Measurements from ENCODE around the gene TMEM82.
A peak's percentile ranks its signal among the peaks of the same experiment; 100 is the strongest.

Gene TMEM82

DNA sequence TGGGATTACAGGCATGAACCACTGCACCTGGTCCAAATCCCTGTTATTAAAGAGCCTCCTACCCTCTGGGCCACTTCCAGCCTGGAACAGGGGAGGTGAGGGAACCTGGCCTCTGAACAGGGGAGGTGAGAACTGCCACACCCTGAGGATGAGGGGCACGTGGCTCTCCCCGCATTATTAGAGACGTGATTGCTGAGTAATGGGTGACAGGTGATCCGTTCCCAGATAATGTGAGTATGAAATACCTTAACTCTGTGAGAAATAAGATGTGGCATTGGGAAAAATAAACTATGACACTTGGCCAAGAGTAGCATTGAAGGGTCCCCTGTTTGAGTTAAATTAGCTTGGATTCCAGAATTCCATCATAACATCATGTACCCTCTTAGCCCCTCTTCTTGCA, 19.9 kb upstream of the TMEM82 start:
- DNase-seq: no peak

DNA sequence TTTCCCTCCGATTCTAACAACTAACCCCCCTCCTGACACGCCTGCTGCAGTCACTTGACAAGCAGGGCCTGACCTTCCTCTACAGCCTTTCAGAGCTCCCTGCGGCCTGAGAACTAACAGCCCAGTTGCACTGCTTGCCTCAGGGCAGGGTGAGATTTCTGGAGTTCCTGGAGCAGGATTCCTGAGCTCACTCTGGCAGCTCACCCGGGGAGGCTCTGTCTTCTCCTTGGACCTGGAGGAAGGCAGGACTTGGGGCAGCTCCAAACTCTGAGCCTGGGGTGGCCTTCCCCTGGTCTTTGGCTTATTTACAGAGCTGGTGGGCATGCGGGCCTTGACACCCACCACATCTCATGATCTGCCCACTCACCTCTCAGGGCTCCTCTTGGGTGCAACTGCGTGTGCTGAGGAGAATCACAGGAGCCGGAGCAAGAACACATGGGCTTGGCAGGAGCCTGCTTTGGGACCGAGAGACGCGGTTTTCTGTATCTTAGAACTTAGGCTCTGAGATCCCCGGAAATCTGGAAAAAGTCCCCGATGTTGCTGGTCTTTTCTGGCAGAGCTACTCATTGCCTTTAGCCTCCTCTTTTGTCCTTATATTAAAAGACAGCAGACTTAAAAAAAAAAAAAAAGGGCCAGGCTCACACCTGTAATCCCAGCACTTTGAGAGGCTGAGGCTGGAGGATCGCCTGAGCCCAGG, 19.3 kb upstream of the TMEM82 start:
- no peak for DNase-seq

DNA sequence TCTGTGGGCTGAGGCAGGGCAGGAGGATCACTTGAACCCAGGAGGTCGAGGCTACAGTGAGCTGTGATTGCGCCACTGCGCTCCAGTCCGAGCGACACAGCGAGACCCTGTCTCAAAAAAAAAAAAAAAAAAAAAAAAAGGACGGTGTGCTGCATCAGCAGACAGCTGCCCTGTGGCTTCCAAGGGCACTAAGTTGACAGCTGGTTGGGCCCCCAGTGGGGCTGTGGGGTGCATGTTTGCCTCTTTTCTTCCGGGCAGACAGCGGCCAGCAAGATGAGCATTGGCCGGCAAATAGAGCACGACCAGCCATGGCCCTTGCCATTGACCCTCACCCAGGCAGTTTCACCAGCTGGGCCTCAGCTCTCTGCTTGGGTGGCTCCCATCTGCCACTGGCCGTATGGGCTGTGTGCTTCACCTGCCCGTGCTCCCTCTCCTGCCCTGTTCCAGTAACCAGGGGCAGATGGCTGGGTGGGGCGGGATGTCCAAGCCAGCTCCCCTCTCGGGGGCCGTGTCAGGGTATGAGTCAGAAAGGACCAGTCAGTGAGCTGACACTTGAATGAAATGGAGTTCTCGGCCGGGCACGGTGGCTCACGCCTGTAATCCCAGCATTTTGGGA, 18.6 kb upstream of the TMEM82 start:
- peak; percentile 51 for DNase-seq

DNA sequence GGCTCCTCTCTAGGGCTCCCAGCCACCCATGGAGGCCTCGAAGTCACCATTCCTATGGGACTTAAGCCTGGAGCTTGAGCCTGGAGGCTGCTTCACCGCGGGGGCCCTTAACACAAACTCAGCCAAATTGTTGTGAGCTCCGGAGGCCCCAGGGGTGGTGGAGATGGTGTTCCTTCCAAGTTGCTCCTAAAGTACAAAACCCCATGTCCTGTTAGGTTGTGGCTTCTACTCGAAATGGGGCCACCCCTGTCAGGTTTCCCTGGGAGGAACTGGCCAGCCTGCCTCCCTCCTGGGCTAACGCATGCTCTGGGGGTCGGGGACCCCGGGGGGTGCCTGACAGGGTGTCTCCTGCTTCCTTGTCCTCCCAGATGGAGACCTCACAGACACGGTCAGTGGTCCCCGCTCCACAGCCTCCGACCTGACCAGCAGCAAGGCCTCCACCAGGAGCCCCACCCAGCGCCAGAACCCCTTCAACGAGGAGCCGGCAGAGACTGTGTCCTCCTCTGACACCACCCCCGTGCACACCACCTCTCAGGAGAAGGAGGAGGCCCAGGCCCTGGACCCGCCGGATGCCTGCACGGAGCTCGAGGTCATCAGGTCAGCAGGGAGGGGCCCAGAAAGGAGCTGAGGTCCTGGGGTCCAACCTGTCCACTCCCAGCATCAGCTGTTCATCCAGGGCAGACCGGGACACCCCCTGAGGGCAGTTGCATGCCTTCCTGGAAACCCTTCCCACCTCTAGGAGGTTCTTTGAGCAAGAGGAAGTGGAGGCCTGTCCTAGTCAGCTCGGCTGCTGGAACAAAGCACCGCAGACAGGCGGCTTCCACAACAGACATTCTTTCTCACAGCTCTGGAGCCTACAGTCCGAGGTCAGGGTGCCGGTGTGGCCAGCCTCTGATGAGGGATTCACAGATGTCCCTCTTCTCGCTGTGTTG, 17.1 kb upstream of the TMEM82 start:
- no peak for DNase-seq

DNA sequence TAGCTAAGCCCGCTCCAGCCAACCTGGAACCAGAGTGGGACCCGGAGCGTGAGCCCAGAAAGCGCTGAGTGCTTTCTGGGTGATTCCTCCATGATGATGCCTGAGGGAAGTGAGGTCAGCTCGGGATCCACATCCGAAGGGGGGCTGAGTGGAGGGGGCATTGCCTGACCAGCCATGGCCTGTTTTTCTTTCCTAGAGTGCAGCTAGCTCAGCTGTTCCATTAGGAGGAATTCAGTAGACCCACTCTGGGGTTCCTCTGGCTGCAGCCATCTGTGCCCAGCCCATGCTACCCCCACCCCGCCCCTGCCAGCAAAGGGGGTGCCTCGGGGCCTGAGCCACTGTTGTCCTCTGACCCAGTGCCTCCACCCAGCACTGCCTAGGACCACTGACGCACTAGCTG, 15.8 kb upstream of the TMEM82 start:
- DNase-seq: no peak

DNA sequence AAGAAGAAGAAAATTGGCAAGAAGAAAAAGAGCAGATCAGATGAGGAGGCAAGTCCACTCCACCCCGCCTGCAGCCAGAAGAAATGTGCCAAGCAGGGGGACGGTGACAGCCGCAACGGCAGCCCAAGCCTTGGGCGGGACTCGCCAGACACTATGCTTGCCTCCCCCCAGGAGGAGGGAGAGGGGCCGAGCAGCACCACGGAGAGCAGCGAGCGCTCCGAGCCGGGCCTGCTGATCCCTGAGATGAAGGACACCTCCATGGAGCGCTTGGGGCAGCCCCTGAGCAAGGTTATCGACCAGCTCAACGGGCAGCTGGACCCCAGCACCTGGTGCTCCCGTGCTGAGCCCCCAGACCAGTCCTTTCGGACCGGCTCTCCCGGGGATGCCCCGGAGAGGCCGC, 15.3 kb upstream of the TMEM82 start:
- no peak for DNase-seq

DNA sequence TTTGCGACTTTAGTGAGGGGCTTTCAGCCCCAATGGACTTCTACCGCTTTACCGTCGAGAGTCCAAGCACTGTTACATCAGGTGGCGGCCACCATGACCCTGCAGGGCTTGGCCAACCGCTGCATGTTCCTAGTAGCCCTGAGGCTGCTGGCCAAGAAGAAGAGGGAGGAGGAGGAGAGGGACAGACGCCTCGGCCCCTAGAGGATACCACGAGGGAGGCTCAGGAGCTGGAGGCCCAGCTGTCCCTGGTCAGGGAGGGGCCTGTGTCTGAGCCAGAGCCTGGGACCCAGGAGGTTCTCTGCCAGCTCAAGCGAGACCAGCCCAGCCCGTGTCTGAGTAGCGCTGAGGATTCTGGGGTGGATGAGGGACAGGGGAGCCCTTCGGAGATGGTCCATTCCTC, 14.9 kb upstream of the TMEM82 start:
- DNase-seq: no peak

DNA sequence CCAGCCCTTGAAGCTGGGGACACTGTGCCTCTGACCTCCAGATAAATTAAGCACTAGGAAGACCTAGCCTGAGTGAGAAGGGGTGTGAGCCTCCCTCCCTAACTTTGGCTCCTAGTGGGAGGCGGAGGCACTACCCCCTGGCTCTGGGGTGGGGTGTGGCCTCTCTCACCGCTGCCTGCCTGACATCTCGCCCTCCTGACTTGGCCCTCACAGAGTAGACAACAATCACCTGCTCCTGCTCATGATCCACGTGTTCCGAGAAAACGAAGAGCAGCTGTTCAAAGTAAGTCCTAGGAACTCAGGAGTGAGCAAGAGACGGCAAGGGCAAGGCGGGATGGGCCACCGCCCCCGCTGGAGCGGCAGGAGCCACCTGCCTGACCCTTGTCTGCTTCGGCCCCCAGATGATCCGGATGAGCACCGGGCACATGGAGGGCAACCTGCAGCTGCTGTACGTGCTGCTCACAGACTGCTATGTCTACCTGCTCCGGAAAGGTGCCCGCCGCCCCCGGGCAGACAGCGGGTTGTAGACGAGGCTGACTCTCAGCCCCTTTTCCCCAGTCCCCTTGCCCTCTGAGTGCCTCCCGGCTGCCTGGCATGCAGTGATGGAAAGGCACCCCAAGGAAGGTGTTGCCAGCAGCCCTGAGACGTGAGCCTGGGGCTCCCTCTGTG, 14.3 kb upstream of the TMEM82 start:
- DNase-seq: no peak

DNA sequence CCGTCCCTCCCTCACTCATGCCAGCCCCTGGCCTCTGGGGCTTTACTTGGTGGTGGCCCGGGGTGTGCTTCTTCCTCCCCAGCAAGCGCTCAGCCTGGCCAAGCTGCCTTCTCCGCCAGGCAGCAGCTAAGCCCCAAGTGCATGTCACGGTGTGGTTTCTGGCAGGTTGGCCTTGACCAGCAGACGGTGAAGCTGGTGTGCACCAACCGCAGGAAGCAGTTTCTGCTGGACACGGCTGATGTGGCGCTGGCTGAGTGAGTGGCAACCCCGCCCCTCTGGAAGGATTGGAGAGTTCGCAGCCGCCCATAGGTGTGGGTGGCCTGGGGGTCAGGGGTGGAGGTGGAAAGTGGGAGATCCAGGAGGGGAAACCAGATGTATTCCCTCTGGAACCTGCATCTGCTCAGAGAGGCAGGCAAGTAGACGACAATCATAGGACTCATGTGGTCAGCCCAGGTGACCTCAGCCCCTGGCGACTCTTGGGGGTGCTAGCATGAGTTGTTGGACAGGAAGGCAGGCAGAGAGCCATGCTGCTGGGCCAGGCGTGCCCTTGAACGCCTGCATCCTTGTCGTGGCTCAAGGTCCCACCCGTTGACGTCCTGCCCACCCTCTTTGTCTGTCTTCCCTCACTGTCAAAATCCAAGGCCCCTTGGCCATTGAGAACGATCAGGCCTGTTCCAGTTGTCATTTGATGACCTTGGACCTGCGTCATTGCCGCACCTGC, 13.2 kb upstream of the TMEM82 start:
- DNase-seq: no peak

DNA sequence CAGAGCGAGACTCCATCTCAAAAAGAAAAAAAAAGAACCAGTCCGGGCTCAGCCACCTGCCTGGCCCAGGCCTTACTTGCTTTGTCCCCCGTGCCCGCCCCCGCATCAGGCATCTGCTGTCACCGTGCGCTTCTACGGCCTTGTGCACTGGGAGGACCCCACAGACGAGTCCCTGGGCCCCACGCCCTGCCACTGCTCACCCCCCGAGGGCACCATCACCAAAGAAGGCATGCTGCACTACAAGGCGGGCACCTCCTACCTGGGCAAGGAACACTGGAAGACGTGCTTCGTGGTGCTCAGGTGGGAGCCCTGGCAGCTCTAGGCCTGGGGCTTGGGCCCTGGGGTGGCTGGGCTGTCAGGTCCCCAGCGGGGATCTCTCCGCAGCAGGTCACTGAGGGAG, 11.9 kb upstream of the TMEM82 start:
- DNase-seq: no peak

DNA sequence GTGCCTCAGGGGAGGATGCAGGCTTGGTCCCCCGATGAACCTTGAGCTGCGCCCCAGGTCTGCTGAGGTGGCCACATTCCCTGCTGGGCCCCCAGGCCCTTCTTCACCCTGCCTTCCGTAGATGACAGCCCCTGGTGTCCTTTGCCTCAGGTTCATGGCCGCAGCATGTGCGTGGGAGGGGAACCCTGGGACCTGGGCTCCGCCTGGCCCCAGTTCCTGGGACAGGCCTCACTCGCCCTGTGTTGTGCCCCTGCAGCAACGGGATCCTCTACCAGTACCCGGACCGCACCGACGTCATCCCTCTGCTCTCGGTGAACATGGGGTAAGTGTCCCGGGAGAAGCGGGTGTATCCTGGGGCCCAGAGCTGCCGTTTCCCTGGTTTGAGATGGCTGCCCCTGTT, 11.4 kb upstream of the TMEM82 start:
- no peak for DNase-seq

DNA sequence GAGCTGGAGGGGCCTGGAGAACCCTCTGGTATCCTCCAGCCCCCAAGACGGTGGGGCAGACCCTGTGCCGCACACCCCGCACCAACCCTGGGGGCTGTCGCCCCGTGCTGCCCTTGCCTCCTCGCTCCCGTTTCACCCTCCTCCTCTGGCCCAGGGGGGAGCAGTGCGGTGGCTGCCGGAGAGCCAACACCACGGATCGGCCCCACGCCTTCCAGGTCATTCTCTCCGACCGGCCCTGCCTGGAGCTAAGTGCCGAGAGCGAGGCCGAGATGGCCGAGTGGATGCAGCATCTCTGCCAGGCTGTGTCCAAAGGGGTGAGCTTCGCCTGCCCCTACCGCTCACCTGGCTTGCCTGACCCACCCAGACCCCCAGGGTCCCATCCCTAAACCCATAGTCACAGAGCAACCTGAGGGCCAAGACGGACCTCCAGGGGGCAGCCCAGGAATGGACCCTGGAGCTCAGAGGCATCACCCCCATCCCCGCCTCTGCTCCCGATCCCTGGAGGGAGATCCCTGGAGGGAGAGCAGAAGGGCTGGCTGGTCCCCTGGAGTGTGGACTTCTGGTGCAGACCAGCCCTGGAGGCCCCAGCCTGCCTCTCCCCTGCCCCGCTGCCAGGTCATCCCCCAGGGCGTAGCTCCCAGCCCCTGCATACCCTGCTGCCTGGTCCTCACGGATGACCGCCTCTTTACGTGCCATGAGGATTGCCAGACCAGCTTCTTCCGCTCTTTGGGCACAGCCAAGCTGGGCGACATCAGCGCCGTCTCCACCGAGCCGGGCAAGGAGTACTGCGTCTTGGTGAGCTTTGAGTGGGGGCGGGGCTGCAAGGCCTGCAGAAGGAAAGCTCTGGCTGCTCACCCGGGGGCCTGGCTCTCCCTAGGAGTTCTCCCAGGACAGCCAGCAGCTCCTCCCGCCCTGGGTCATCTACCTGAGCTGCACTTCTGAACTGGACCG, 10.3 kb upstream of the TMEM82 start:
- no peak for DNase-seq

DNA sequence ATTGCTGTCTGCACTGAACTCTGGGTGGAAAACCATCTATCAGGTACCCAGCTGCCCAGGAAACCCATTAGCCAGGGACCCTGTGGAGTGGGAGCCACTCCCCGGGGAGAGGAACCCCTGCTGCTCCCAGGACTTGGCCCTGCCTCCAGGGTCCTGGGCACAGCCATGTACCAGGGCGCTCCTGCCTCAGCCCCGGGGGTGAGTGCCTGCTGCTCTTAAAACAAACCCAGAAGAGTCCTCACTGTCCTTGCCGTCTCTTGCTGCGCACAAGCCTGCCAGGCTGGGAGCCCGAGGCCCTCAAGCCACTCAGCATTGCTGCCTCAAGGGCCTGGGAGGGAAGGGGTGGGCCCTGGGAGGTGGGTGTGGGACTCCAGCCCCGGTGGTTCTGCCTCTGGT, 9.6 kb upstream of the TMEM82 start:
- no peak for DNase-seq

DNA sequence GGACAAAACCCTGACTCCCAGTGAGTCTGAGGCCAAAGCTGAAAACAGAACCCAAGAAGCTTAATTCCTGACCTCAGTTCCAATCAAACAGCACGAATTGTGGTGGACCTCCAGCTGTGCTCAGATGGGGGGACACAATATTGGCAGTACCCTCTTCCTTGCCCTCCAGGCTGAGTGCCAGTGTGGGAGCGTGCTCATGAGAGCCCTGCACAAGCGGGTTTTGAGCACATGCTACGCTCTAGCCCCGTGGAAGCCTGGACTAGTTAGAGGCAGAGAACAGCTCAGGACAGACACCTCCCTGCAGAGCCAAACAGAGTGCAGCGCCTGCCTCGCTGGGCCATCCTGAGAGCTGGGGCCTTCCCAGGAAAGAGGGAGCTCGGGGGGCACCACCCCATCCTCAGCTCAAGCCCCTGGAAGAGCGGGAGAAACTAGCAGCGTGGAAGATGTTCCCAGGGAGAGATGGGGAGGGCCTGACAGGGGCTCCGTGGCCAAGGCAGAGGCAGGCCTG, 9.0 kb upstream of the TMEM82 start:
- no peak for DNase-seq

DNA sequence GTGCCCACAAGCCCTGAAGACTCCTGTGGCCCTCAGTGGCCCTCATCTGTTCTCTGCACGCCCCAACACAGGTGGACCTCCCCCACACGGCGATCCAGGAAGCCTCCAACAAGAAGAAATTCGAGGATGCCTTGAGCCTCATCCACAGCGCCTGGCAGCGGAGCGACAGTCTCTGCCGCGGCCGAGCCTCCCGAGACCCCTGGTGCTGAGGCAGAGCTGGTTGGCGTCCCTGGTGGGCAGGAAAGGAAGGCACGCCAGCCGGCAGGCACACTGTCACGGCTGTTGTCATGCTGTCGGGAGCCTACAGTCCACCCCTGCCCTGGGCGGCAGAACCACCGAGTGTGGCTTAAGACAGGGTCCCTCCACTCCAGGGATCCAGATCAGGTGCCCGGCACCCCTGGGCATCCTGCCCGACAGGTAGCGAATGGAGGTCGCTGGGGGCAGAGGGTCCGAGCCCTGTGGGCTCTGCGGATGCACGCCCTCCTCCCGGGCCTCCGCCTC, 8.5 kb upstream of the TMEM82 start:
- no peak for DNase-seq

DNA sequence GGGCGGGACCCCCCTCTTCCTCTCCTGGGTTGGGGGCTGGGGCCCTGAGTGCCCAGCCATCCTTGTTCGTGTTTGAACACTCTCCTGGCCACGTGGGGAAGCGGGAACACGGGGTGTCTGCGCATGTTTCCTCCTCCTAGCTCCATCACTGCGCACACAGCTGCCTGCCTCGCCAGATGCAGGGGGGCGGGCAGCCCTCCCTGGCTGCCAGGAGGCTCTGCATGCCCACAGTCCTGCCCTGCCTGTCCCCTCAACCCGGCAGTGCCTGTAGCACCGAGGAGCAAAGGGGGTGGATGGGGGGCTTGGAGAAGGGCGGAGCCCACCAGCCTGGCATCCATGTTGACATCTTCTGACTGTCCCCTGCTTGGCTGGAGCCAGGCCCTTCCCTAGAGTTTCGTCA, 8.0 kb upstream of the TMEM82 start:
- no peak for DNase-seq

DNA sequence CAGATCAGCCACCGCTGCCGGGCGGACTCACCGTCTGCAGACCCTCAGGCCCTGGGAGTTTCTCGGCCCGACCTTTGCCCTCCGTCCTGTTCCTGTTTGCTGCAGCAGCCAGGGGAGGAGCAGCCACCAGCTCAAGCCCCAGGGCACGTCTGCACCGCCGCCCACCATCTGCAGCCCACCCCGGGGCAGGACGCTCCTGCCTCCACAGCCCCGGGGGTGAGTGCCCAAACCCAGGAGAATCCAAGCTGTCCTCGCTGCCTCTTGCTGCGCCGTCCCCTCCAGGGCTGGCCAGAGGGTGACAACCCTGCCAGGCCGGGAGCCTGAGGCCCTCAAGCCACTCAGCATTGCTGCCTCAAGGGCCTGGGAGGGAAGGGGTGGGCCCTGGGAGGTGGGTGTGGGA, 7.4 kb upstream of the TMEM82 start:
- no peak for DNase-seq

DNA sequence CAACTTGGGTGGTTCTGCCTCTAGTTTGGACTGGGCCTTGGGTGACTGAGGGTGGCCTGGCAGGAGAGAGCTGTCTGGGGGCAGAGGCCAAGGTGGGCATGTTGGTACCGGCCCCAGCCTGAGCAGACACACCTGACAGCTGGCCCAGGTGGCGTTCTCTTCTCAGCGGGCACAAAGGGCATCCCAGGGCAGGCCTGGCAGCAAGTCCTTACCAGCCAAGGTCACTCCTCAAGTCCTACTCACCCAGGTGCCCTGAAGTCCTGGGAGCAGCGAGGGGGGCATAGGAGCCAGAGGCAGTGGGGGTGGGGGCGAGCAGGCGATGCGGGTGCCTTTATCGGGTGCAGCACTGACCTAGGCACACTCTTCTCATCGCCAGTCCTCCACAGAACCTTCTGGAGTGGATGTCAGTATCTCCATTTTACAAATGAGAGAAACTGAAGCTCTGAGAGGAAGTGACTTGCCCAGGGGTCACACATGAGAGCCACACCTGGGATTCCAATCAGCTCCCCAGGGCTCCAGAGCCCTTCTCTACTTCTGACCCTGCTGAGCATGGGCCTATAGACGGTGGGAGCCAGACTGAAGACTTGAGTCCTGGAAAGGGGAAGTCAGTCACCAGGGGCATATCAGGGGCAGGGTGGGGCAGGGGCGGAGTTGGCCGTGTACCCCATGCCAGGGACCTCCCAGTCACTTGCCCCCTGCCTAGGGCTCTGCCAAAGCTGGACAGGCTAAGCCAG, 6.8 kb upstream of the TMEM82 start:
- DNase-seq: no peak

DNA sequence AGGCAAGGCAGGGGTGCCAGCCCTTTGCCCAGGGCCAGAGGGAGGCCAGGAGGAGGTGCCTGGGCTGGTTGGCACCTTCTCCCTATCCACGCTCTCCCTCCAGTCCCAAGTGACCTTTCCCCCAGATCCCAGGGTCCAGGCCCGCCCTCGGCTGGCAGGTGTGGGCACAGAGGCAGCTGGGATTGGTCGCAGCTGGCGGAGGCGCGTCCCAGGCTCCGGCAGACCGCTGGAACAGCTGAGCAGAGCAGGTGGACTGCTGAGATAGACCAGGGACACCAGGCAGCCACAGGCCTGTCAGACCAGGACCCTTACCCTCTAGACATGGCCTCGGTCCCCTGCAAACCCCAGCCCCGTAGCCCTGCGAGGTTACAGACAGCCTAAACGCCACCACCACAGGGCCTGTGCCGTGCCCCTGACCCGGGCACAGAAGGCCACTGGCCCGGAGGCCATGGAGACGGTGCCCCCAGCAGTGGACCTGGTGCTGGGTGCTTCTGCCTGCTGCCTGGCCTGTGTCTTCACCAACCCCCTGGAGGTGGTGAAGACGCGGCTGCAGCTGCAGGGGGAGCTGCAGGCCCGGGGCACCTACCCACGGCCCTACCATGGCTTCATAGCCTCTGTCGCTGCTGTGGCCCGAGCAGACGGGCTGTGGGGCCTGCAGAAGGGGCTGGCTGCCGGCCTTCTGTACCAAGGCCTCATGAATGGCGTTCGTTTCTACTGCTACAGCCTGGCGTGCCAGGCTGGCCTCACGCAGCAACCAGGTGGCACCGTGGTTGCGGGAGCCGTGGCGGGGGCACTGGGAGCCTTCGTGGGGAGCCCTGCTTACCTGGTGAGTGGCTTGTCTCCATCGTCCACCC, 6.0 kb upstream of the TMEM82 start, which contains the start of gene SLC25A34:
SLC25A34 (plus strand) TSS at position 221 of the 854 bp plus-strand sequence; CDS start at position 449, 228 bp downstream.
- DNase-seq: no peak
